ENCODE data around the gene MEIS1. TPM values are rescaled to one million over a fixed set of nuclear protein-coding genes. Genes with fewer than 3 reads are reported as not detected.

The MEIS1 gene
- total RNA-seq, 2 experiments from 2014 or later = not detected

GRCh38 chr2:66578054-66578686, 143.2 kb downstream of the MEIS1 start:
- Mint-ChIP-seq H3K27ac (no peak overlapping the region), H3K36me3 (ENCODE audit: low read depth) (no peaks in the 10 kb centered on the region), H3K27me3 (peaks cover 51% of the 10 kb centered on the region), H3K4me1 (peaks cover 10% of the 10 kb centered on the region), H3K9me3 (ENCODE audit: low read depth) (no peaks in the 10 kb centered on the region), H3K4me3 (no peak overlapping the region)
- ChIA-PET CTCF (no interaction called here), POLR2A (no interaction called here)
- DNase-seq = no peak
- ATAC-seq = no peak
- intact Hi-C loops (cut with DNase I, micrococcal nuclease) = loop anchor here (5.0 kb wide), 2 partner anchors 141 to 936 kb away; partner anchors contain the start of gene MEIS1 (in 1 of the 2)

- ATAC-seq (no peak), DNase-seq (no peak)
- intact Hi-C loops (cut with DNase I, micrococcal nuclease) = loop anchor here (5.0 kb wide), 2 partner anchors 141 to 936 kb away; partner anchors contain the start of gene MEIS1 (in 1 of the 2)
- CTCF ChIA-PET = interaction anchor here (0.6 kb wide), 1 partner anchor 37 kb away, joined by 3 read pairs; no protein-coding TSS in a partner anchor
- Mint-ChIP-seq H3K27ac (no peak overlapping the region), H3K27me3 (peaks cover 48% of the 10 kb centered on the region), H3K4me1 (peaks cover 10% of the 10 kb centered on the region), H3K9me3 (ENCODE audit: low read depth) (no peaks in the 10 kb centered on the region), H3K4me3 (no peak overlapping the region), H3K36me3 (ENCODE audit: low read depth) (no peaks in the 10 kb centered on the region)
- POLR2A ChIA-PET = interaction anchor here (0.7 kb wide), 1 partner anchor 819 kb away, joined by 4 read pairs; the partner anchor contains the start of gene ETAA1
These were observed 143.8 kb downstream of the MEIS1 start for GRCh38 chr2:66578687-66579106.

GRCh38 chr2:66579186-66580126, 144.5 kb downstream of the MEIS1 start:
- no peak for ATAC-seq
- peaks cover 10% of the 10 kb centered on the region for H3K4me1 Mint-ChIP-seq
- ChIA-PET CTCF (interaction anchor here (0.6 kb wide), 1 partner anchor 38 kb away, joined by 3 read pairs; no protein-coding TSS in a partner anchor), POLR2A (interaction anchor here (0.7 kb wide), 1 partner anchor 818 kb away, joined by 4 read pairs; the partner anchor contains the start of gene ETAA1)
- no peaks in the 10 kb centered on the region for H3K9me3 Mint-ChIP-seq (ENCODE audit: low read depth)
- no peak for DNase-seq
- no peak overlapping the region for H3K27ac Mint-ChIP-seq
- H3K36me3 Mint-ChIP-seq (ENCODE audit: low read depth) = no peaks in the 10 kb centered on the region
- H3K4me3 Mint-ChIP-seq = no peak overlapping the region
- intact Hi-C loops (cut with DNase I, micrococcal nuclease) = loop anchor here (5.0 kb wide), 2 partner anchors 142 to 937 kb away; partner anchors contain the start of gene MEIS1 (in 1 of the 2)
- H3K27me3 Mint-ChIP-seq = peaks cover 44% of the 10 kb centered on the region

GRCh38 chr2:66580166-66581049, 145.5 kb downstream of the MEIS1 start:
- DNase-seq (no peak), ATAC-seq (no peak)
- H3K27ac Mint-ChIP-seq = no peak overlapping the region
- POLR2A ChIA-PET = no interaction called here
- intact Hi-C loops (cut with DNase I, micrococcal nuclease) = no loop called here
- CTCF ChIA-PET = interaction anchor here (0.6 kb wide), 1 partner anchor 38 kb away, joined by 3 read pairs; no protein-coding TSS in a partner anchor
- H3K9me3 Mint-ChIP-seq (ENCODE audit: low read depth) = no peaks in the 10 kb centered on the region
- H3K27me3 Mint-ChIP-seq = peaks cover 38% of the 10 kb centered on the region
- no peak overlapping the region for H3K4me3 Mint-ChIP-seq
- H3K4me1 Mint-ChIP-seq = peaks cover 6% of the 10 kb centered on the region
- H3K36me3 Mint-ChIP-seq (ENCODE audit: low read depth) = no peaks in the 10 kb centered on the region

- ATAC-seq = no peak
- Mint-ChIP-seq H3K4me3 (no peak overlapping the region), H3K4me1 (peaks cover 4% of the 10 kb centered on the region), H3K36me3 (ENCODE audit: low read depth) (no peaks in the 10 kb centered on the region), H3K27me3 (peaks cover 38% of the 10 kb centered on the region), H3K27ac (no peak overlapping the region), H3K9me3 (ENCODE audit: low read depth) (no peaks in the 10 kb centered on the region)
- POLR2A ChIA-PET = no interaction called here
- no peak for DNase-seq
- intact Hi-C loops (cut with DNase I, micrococcal nuclease) = loop anchor here in 1 of 2 experiments (2.0 kb wide), 1 partner anchor 147 kb away; the partner anchor contains the start of gene MEIS1
- CTCF ChIA-PET = interaction anchor here (0.6 kb wide), 1 partner anchor 39 kb away, joined by 3 read pairs; no protein-coding TSS in a partner anchor
These were observed 146.6 kb downstream of the MEIS1 start for GRCh38 chr2:66581339-66582103.

- peaks cover 31% of the 10 kb centered on the region for H3K27me3 Mint-ChIP-seq
- CTCF ChIA-PET = no interaction called here
- ATAC-seq (no peak), DNase-seq (no peak)
- H3K4me3 Mint-ChIP-seq = no peak overlapping the region
- intact Hi-C loops (cut with DNase I, micrococcal nuclease) = loop anchor here in 1 of 2 experiments (2.0 kb wide), 1 partner anchor 148 kb away; the partner anchor contains the start of gene MEIS1
- POLR2A ChIA-PET = no interaction called here
- no peaks in the 10 kb centered on the region for H3K36me3 Mint-ChIP-seq (ENCODE audit: low read depth)
- H3K4me1 Mint-ChIP-seq = peaks cover 4% of the 10 kb centered on the region
- H3K27ac Mint-ChIP-seq = no peak overlapping the region
- no peaks in the 10 kb centered on the region for H3K9me3 Mint-ChIP-seq (ENCODE audit: low read depth)
These were observed 147.4 kb downstream of the MEIS1 start for GRCh38 chr2:66582104-66582986.

- no peak for ATAC-seq
- H3K27ac Mint-ChIP-seq = no peak overlapping the region
- intact Hi-C loops (cut with DNase I, micrococcal nuclease) = loop anchor here in 1 of 2 experiments (2.0 kb wide), 1 partner anchor 148 kb away; the partner anchor contains the start of gene MEIS1
These were observed 148.3 kb downstream of the MEIS1 start for GRCh38 chr2:66582987-66583880.

GRCh38 chr2:66583881-66584280, 149.0 kb downstream of the MEIS1 start:
- H3K9me3 Mint-ChIP-seq (ENCODE audit: low read depth) = no peaks in the 10 kb centered on the region
- H3K27ac Mint-ChIP-seq = no peak overlapping the region
- ChIA-PET POLR2A (no interaction called here), CTCF (no interaction called here)
- intact Hi-C loops (cut with DNase I, micrococcal nuclease) = loop anchor here in 1 of 2 experiments (2.0 kb wide), 1 partner anchor 149 kb away; the partner anchor contains the start of gene MEIS1
- no peaks in the 10 kb centered on the region for H3K36me3 Mint-ChIP-seq (ENCODE audit: low read depth)
- peaks cover 4% of the 10 kb centered on the region for H3K4me1 Mint-ChIP-seq
- ATAC-seq = no peak
- H3K4me3 Mint-ChIP-seq = no peak overlapping the region
- no peak for DNase-seq
- peaks cover 17% of the 10 kb centered on the region for H3K27me3 Mint-ChIP-seq

More at GRCh38 chr2:66582987-66583880, 148.3 kb downstream of the MEIS1 start:
- peaks cover 4% of the 10 kb centered on the region for H3K4me1 Mint-ChIP-seq
- ChIA-PET CTCF (no interaction called here), POLR2A (no interaction called here)
- DNase-seq = no peak
- H3K9me3 Mint-ChIP-seq (ENCODE audit: low read depth) = no peaks in the 10 kb centered on the region
- H3K36me3 Mint-ChIP-seq (ENCODE audit: low read depth) = no peaks in the 10 kb centered on the region
- no peak overlapping the region for H3K4me3 Mint-ChIP-seq
- peaks cover 23% of the 10 kb centered on the region for H3K27me3 Mint-ChIP-seq

- H3K36me3 Mint-ChIP-seq (ENCODE audit: low read depth) = no peaks in the 10 kb centered on the region
- no peak overlapping the region for H3K4me3 Mint-ChIP-seq
- H3K9me3 Mint-ChIP-seq (ENCODE audit: low read depth) = peaks cover 4% of the 10 kb centered on the region
- intact Hi-C loops (cut with DNase I, micrococcal nuclease) = no loop called here
- ChIA-PET POLR2A (no interaction called here), CTCF (no interaction called here)
- peaks cover 4% of the 10 kb centered on the region for H3K4me1 Mint-ChIP-seq
- no peak overlapping the region for H3K27ac Mint-ChIP-seq
- H3K27me3 Mint-ChIP-seq = peaks cover 9% of the 10 kb centered on the region
- ATAC-seq (no peak), DNase-seq (no peak)
These were observed 150.7 kb downstream of the MEIS1 start for GRCh38 chr2:66585587-66585986.

Data from activated CD4-positive, alpha-beta T cell treated with anti-CD3 and anti-CD28 coated beads for 36 hours (primary cell).